Astrocyte (in vitro differentiated cells and primary cell): ENCODE measurements around the gene MXD3.

Source experiments
- EZH2 ChIP-seq: IDR thresholded peaks from 2 replicates; pipeline ENCODE4 v1.6.1; 2012; ENCODE audit warnings: mild to moderate bottlenecking, low read length, inconsistent platforms; ENCODE audit not compliant: insufficient read depth
- TF ChIP-seq, protein P1 (sequence below): IDR thresholded peaks from 2 replicates; pipeline ENCODE4 v1.5.1; 2011; ENCODE audit warnings: low read depth, mild to moderate bottlenecking, inconsistent platforms, low read length, moderate library complexity; ENCODE audit not compliant: insufficient read depth

- TF ChIP-seq EZH2 = no peak
- TF ChIP-seq, protein P1, sequence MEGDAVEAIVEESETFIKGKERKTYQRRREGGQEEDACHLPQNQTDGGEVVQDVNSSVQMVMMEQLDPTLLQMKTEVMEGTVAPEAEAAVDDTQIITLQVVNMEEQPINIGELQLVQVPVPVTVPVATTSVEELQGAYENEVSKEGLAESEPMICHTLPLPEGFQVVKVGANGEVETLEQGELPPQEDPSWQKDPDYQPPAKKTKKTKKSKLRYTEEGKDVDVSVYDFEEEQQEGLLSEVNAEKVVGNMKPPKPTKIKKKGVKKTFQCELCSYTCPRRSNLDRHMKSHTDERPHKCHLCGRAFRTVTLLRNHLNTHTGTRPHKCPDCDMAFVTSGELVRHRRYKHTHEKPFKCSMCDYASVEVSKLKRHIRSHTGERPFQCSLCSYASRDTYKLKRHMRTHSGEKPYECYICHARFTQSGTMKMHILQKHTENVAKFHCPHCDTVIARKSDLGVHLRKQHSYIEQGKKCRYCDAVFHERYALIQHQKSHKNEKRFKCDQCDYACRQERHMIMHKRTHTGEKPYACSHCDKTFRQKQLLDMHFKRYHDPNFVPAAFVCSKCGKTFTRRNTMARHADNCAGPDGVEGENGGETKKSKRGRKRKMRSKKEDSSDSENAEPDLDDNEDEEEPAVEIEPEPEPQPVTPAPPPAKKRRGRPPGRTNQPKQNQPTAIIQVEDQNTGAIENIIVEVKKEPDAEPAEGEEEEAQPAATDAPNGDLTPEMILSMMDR = no peak
Observed at GRCh38 chr5:177264178-177264577, 47.5 kb downstream of the MXD3 start.
